IPS-NIHi7 (cell line): ENCODE measurements around the gene CHRM5.
A peak's percentile ranks its signal among the peaks of the same experiment; 100 is the strongest.

Experiments used
- DNase-seq: peaks from one replicate; pipeline ENCODE4 v3.0.0; 2012; ENCODE audit warnings: mixed read lengths; ENCODE audit errors: extremely low spot score

The CHRM5 gene

GRCh38 chr15:33968224-33968623 is at the start of gene CHRM5:
TSS of gene CHRM5 (plus strand) at chr15:33968497. CDS start at chr15:34062718, 94,221 bp downstream.
- DNase-seq = no peak

GRCh38 chr15:33923446-33923845 is 44.9 kb upstream of the CHRM5 start:
- DNase-seq = no peak

GRCh38 chr15:33926260-33926659 is 42.0 kb upstream of the CHRM5 start:
- DNase-seq = no peak

GRCh38 chr15:33932734-33933133 is 35.6 kb upstream of the CHRM5 start:
- no peak for DNase-seq

- no peak for DNase-seq
These were observed 33.9 kb upstream of the CHRM5 start for GRCh38 chr15:33934396-33934795.

- DNase-seq = no peak
These were observed 33.4 kb upstream of the CHRM5 start for GRCh38 chr15:33934921-33935320.

- DNase-seq = no peak
These were observed 26.8 kb upstream of the CHRM5 start for GRCh38 chr15:33941279-33942063.

GRCh38 chr15:33946152-33946551 is 22.1 kb upstream of the CHRM5 start:
- DNase-seq = no peak

DNA sequence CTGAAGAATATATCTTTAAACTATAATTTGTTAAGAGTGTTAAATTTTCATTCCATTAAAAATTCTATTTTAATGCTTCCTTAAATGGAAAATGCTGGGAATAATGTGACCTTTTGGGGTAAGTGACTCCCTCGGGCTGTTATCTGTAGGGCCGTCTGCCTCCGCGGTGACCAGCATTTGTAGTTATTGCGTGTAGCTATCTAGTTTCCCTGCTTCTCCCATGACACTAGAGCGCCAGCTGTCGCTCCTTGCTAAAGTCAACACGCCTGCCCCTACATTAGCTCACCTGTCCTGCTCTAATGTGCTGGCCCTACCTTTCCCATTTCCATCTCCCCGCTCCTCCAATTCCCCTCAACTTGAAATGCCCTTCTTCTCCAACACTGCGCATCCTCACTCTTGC is 12.4 kb upstream of the CHRM5 start:
- no peak for DNase-seq

DNA sequence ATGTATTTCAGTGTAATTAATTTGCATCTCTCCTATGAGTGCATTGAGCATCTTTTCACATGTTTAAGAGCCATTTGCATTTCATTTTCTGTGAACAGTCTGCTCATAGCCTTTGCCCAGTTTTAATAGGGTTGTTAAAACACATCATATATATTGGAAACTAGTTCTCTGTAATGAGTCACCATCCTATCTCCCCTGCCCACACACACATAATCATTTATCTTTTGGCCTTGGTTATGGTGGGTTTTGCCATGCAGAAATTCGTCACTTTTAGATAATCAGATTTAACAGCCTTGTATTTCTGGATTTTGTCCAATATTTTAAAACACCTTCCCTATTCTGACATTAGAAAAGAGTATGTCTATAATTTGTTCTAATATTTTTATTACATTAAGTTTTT is 11.9 kb upstream of the CHRM5 start:
- DNase-seq = no peak

DNA sequence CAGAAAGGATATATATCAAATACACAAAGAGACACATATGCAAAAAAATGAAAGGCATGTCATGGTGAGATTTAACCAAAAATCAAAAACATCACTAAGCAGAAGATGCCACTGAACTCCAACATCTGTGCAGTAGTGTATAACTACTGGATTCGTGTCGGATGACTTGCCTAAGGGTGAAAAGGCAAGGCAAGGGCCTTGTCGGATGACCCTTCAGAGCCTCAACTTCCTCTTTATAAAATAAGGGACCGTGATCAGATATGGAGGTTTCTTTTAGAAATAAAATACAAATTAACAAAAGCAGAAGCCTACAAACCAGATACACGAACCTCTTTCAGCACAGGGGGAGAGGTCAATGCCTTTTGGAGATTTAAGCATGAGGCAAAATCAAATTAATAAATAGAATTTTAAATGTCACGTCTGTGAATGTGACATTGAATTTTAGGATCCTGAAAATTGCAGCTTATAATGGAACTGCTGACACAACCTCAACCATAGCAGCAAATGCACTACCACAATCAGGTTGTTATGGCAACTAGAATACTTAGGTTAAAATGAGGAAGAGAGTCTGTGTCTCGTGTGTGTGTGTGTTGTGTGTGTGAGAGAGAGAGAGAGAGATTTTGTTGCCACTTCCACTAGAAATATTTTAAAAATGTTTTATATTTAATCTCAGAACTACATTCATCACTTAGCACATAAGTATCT is 8.3 kb upstream of the CHRM5 start:
- no peak for DNase-seq

DNA sequence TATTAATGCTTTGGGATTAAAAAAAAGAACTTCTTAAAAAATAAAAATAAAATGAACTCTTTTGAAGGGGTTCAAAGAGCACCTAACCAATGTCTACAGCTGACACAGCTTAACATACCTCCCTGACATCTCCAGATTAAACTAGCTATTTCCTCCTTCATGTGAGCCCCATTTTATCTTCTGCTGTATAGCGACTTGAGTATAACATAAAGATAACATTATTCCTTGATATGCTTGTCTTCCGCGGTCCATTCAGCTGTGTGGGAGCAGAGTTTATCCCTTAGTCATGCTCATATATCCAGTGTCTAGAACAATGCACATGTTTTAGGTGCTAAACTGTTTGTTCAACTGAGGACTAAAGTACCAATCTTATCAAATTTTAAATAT is 7.8 kb upstream of the CHRM5 start:
- no peak for DNase-seq

DNA sequence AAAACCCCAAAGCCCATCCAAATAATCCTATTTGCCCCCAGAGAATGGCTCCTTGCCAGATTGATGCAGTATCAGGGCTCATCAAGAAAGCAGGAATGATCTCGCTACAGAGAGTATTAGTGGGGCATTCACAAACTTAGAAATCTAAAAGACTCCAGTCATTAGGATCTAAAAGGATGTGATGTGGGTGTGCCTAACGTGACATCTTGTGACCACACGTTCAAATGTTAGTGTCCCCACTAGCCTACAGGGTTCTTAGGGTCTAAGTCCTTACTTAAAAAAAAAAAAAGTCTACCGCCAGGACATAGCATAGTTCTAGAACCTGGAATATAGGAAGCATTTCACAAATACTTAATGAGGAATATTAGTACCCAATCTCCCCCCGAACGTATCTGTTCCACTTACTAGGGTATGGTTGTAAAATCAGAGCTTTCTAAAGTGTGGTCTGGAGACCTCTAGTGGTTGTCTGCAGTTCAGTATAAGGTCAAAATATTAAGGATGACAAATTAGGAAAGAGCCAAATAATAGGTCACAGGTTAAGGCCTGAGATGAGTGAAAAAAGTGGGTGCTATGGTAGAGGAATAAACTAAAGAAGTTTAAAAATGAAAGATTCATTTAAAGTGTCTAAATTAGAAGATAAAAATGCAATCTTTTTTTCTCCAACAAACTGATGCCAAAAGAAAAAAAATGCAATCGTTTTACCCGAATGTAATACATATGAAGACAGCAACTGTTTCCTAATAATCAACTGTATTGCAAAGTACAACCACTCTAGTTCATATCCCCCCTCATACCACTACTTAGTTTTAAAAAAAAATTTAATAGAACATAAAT is 4.2 kb upstream of the CHRM5 start:
- DNase-seq = peak; percentile 43

- DNase-seq = no peak
These were observed 3.6 kb upstream of the CHRM5 start for GRCh38 chr15:33964665-33965040.

- no peak for DNase-seq
These were observed 524 bp downstream of the CHRM5 start for GRCh38 chr15:33968821-33969220.

- DNase-seq = no peak
These were observed 3.5 kb downstream of the CHRM5 start for GRCh38 chr15:33971811-33972210.

- DNase-seq = no peak
These were observed 6.8 kb downstream of the CHRM5 start for GRCh38 chr15:33975022-33975565.

GRCh38 chr15:33980159-33980558 is 11.9 kb downstream of the CHRM5 start:
- DNase-seq = no peak

DNA sequence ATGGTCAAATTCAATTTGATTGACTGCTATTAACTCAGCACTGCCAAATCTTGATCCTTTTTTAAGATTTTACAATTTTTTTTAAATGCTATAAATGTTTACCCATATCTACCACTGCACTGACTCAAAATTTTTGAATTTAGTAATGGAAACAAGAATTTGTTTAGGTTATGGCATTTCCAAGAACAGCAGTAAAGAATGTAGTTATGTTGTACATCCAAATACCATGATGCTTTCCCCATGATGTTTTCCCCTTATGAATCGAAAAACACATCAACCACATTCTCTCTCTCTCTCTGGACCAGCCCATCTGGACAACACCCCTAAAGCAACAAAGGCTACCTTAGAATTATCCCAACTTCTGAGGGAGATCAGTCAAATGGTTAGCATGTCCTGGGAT is 14.2 kb downstream of the CHRM5 start:
- no peak for DNase-seq

GRCh38 chr15:33985287-33985686 is 17.0 kb downstream of the CHRM5 start:
- DNase-seq = peak; percentile 38

DNA sequence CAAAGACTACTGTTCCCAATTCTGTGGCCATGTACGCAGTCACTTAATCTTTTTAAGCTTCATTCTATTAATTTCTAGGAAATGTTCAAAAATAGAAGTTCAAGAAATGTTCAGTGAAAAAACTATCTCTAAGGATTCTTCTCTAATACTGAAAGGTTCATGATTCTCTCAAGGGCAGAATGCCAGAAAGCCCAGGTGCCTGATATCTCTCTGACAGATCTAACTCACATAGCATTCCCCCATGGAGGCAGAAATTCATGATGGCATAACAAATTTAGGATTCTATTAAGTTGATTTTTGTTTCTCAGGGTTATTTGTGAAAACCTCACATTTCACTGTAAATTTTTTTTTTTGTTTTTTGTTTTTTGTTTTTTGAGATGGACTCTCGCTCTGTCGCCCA is 17.5 kb downstream of the CHRM5 start:
- no peak for DNase-seq

DNA sequence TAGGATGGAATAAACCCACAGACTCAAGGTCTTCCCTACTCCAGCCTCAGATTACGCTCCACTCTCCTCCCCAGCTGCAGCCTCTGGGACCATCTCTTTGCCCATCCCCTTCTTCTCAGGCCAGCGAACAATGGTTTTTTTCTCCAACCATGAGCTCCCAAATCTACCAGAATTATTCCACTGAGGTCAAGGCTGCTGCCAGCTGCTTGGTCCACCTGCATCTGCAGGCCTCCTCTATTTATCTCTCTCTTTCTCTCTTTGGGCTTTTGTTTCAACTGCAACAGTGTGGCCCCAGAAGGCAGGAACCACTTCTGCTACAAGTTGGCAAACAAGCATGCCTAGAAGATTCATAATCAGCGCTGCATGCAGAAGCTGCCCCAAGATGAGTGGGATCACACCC is 19.1 kb downstream of the CHRM5 start:
- no peak for DNase-seq
